ENCODE data around the gene MROH7. TPM values are rescaled to one million over a fixed set of nuclear protein-coding genes. Genes with fewer than 3 reads are reported as not detected.

Gene MROH7
- total RNA-seq, 4 donors from 2014 or later, result 5.7 to 25.2 (median 13.3) TPM

DNA sequence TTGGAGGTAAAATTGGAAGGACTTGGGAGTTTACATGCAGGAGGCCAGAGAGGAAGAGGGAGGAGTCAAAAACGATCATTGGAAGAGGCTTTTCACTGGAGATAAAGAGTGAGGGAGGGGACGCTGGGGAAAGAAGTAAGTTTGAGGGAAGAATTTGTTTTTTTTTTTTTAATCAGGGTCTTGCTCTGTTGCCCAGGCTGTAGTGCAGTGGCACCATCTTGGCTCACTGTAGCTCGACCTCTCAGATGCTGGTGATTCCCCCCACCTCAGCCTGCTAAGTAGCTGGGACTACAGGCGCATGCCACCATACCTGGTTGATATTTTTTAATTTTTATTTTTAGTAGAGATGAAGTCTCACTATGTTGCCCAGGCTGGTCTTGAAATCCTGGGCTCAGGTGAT lies 1.2 kb upstream of the MROH7 start:
- Histone ChIP-seq H3K4me3 (no peak overlapping the region), H3K9me3 (peaks cover 0 to 28% (median 0%) of the 10 kb centered on the region in 3 donors), H3K27ac (no peak overlapping the region), H3K36me3 (peaks cover 0 to 18% of the 10 kb centered on the region in 2 donors), H3K4me1 (no peaks in the 10 kb centered on the region), H3K27me3 (no peaks in the 10 kb centered on the region)
- 64 to 70% methylated on average over 2 to 3 of the region's 4 CpGs for WGBS, 2 donors (ENCODE audit: low coverage in 1 of 2)
- TF ChIP-seq EP300 (IDR thresholded peaks at IDR 0.05), result no peak
- TF ChIP-seq POLR2AphosphoS5 (IDR thresholded peaks at IDR 0.05), result no peak
- TF ChIP-seq, protein P1, sequence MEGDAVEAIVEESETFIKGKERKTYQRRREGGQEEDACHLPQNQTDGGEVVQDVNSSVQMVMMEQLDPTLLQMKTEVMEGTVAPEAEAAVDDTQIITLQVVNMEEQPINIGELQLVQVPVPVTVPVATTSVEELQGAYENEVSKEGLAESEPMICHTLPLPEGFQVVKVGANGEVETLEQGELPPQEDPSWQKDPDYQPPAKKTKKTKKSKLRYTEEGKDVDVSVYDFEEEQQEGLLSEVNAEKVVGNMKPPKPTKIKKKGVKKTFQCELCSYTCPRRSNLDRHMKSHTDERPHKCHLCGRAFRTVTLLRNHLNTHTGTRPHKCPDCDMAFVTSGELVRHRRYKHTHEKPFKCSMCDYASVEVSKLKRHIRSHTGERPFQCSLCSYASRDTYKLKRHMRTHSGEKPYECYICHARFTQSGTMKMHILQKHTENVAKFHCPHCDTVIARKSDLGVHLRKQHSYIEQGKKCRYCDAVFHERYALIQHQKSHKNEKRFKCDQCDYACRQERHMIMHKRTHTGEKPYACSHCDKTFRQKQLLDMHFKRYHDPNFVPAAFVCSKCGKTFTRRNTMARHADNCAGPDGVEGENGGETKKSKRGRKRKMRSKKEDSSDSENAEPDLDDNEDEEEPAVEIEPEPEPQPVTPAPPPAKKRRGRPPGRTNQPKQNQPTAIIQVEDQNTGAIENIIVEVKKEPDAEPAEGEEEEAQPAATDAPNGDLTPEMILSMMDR (IDR thresholded peaks at IDR 0.05), result no peak
- no peak for TF ChIP-seq POLR2A (IDR thresholded peaks at IDR 0.05)
- ATAC-seq, result no peak

- Histone ChIP-seq H3K9me3 (peaks cover 0 to 28% (median 0%) of the 10 kb centered on the region in 3 donors), H3K27me3 (no peaks in the 10 kb centered on the region), H3K4me1 (peaks cover 0 to 16% (median 3%) of the 10 kb centered on the region in 3 donors), H3K36me3 (peaks cover 0 to 7% of the 10 kb centered on the region in 2 donors), H3K27ac (no peak overlapping the region), H3K4me3 (no peak overlapping the region)
- ATAC-seq, result no peak
- TF ChIP-seq POLR2AphosphoS5 (IDR thresholded peaks at IDR 0.05) (no peak), EP300 (IDR thresholded peaks at IDR 0.05) (no peak), POLR2A (IDR thresholded peaks at IDR 0.05) (no peak)
- TF ChIP-seq, protein P1 (IDR thresholded peaks at IDR 0.05), result no peak
Observed at GRCh38 chr1:54643736-54644135, 2.1 kb downstream of the MROH7 start.

- ATAC-seq, result peak; percentile 86
- Histone ChIP-seq H3K36me3 (peaks cover 0 to 7% of the 10 kb centered on the region in 2 donors), H3K4me1 (peaks cover 0 to 16% (median 3%) of the 10 kb centered on the region in 3 donors), H3K27me3 (no peaks in the 10 kb centered on the region), H3K4me3 (no peak overlapping the region), H3K9me3 (peaks cover 0 to 28% (median 0%) of the 10 kb centered on the region in 3 donors), H3K27ac (peak overlapping the region; percentile 3 to 69 (median 44))
- peak; percentile 66 for TF ChIP-seq POLR2AphosphoS5 (IDR thresholded peaks at IDR 0.05)
- no peak for TF ChIP-seq EP300 (IDR thresholded peaks at IDR 0.05)
- TF ChIP-seq, protein P1 (IDR thresholded peaks at IDR 0.05), result no peak
- no peak for TF ChIP-seq POLR2A (IDR thresholded peaks at IDR 0.05)
- 30% methylated on average over 4 to 7 of the region's 7 CpGs for WGBS, 2 donors (ENCODE audit: low coverage in 1 of 2)
Observed at GRCh38 chr1:54645806-54646676, 4.5 kb downstream of the MROH7 start.

GRCh38 chr1:54649130-54649898 lies 7.7 kb downstream of the MROH7 start:
- WGBS, 2 donors (ENCODE audit: low coverage in 1 of 2), result 90 to 100% methylated on average over 1 to 2 of the region's 5 CpGs
- TF ChIP-seq, protein P1 (IDR thresholded peaks at IDR 0.05), result no peak
- no peak for TF ChIP-seq EP300 (IDR thresholded peaks at IDR 0.05)
- TF ChIP-seq POLR2AphosphoS5 (IDR thresholded peaks at IDR 0.05), result no peak
- no peak for TF ChIP-seq POLR2A (IDR thresholded peaks at IDR 0.05)
- no peak for ATAC-seq
- Histone ChIP-seq H3K27me3 (no peaks in the 10 kb centered on the region), H3K36me3 (peaks cover 0 to 18% of the 10 kb centered on the region in 2 donors), H3K27ac (no peak overlapping the region), H3K4me1 (peaks cover 0 to 16% (median 3%) of the 10 kb centered on the region in 3 donors), H3K9me3 (peaks cover 0 to 7% (median 0%) of the 10 kb centered on the region in 3 donors), H3K4me3 (no peak overlapping the region)
